GM19238 (cell line): ENCODE measurements around the gene MRPL53.
"Not testable (repeated sequence)": the region's sequence is repeated elsewhere in the genome, so short reads cannot be mapped to it uniquely, and the experiment has no call there.

ENCODE experiments used
- DNase-seq: peaks from one replicate; pipeline ENCODE4 v3.0.0; 2011; ENCODE audit warnings: low spot score; ENCODE audit not compliant: insufficient read length

The MRPL53 gene

GRCh38 chr2:74454654-74455511, 17.6 kb downstream of the MRPL53 start, which contains the start of gene INO80B:
Gene INO80B (plus strand): TSS chr2:74455087. CDS start chr2:74455117, 30 bp downstream.
- DNase-seq, result peak; percentile 74

- no peak for DNase-seq
These were observed 21.8 kb downstream of the MRPL53 start for GRCh38 chr2:74450570-74451190.

GRCh38 chr2:74448771-74449170, 23.7 kb downstream of the MRPL53 start:
- no peak for DNase-seq

GRCh38 chr2:74447230-74447999, 25.1 kb downstream of the MRPL53 start:
- DNase-seq, result no peak

GRCh38 chr2:74444498-74445318, 27.8 kb downstream of the MRPL53 start:
- DNase-seq, result no peak

- not testable (repeated sequence) for DNase-seq
These were observed 29.8 kb downstream of the MRPL53 start for GRCh38 chr2:74442483-74443297.

- peak; percentile 53 for DNase-seq
These were observed 30.6 kb downstream of the MRPL53 start, which contains the start of gene RTKN for GRCh38 chr2:74441690-74442482. Gene RTKN (minus strand): TSS chr2:74441937. CDS start chr2:74441816, 121 bp downstream.

- DNase-seq, result no peak
These were observed 31.2 kb downstream of the MRPL53 start for GRCh38 chr2:74441170-74441689.

- DNase-seq, result peak; percentile 99
These were observed 31.9 kb downstream of the MRPL53 start for GRCh38 chr2:74440378-74441169.

- DNase-seq, result no peak
These were observed 32.6 kb downstream of the MRPL53 start for GRCh38 chr2:74439803-74440377.

- DNase-seq, result no peak
These were observed 33.1 kb downstream of the MRPL53 start for GRCh38 chr2:74439373-74439772.

- DNase-seq, result no peak
These were observed 34.2 kb downstream of the MRPL53 start for GRCh38 chr2:74438248-74438647.

GRCh38 chr2:74436848-74437695, 35.4 kb downstream of the MRPL53 start:
- peak; percentile 57 for DNase-seq

GRCh38 chr2:74436111-74436805, 36.2 kb downstream of the MRPL53 start:
- no peak for DNase-seq

- no peak for DNase-seq
These were observed 42.0 kb downstream of the MRPL53 start for GRCh38 chr2:74430502-74430901.
